Endodermal cell (in vitro differentiated cells): ENCODE data around the gene VAV2. TPM values are rescaled to one million over a fixed set of nuclear protein-coding genes. Genes with fewer than 3 reads are reported as not detected.

Source experiments
- DNase-seq: peaks from one replicate; pipeline ENCODE4 v3.0.0-alpha.2; 2017
- H3K27ac ChIP-seq: 2 replicates; pipeline ENCODE4 v1.5.1; 2013; ENCODE audit warnings: mild to moderate bottlenecking, low read depth, low read length, moderate library complexity
- H3K27me3 ChIP-seq: 2 replicates; pipeline ENCODE4 v1.6.1; 2013; ENCODE audit warnings: mild to moderate bottlenecking, low read length, moderate library complexity; ENCODE audit not compliant: insufficient read depth, control insufficient read depth, poor library complexity, severe bottlenecking
- H3K36me3 ChIP-seq: 2 replicates; pipeline ENCODE4 v1.7.0; 2013; ENCODE audit warnings: mild to moderate bottlenecking, low read length, moderate library complexity; ENCODE audit not compliant: control insufficient read depth, insufficient read depth
- H3K4me1 ChIP-seq: one replicate; pipeline ENCODE4 v1.7.0; 2013; ENCODE audit warnings: low read length; ENCODE audit not compliant: control insufficient read depth, insufficient read depth
- H3K4me3 ChIP-seq: 2 replicates; pipeline ENCODE4 v1.5.1; 2013; ENCODE audit warnings: mild to moderate bottlenecking, low read length, moderate library complexity
- H3K9ac ChIP-seq: 2 replicates; pipeline ENCODE4 v1.6.1; 2013; ENCODE audit warnings: mild to moderate bottlenecking, low read length, moderate library complexity; ENCODE audit not compliant: poor library complexity, severe bottlenecking; ENCODE audit errors: extremely low read depth
- H3K9me3 ChIP-seq: 2 replicates; pipeline ENCODE4 v1.6.1; 2013; ENCODE audit warnings: mild to moderate bottlenecking, low read length, moderate library complexity; ENCODE audit not compliant: control insufficient read depth
- H3K27ac Mint-ChIP-seq: 2 replicates; pipeline ENCODE4 v1.8.0; 2020; ENCODE audit warnings: mixed read lengths
- H3K27me3 Mint-ChIP-seq: 2 replicates; pipeline ENCODE4 v1.8.0; 2021; ENCODE audit warnings: mild to moderate bottlenecking, mixed read lengths; ENCODE audit not compliant: insufficient read depth
- H3K36me3 Mint-ChIP-seq: 2 replicates; pipeline ENCODE4 v1.8.0; 2020; ENCODE audit warnings: low read depth, mixed read lengths
- H3K4me1 Mint-ChIP-seq: 2 replicates; pipeline ENCODE4 v1.8.0; 2020; ENCODE audit warnings: mixed read lengths
- H3K4me3 Mint-ChIP-seq: 2 replicates; pipeline ENCODE4 v1.8.0; 2020; ENCODE audit warnings: mild to moderate bottlenecking, moderate library complexity, mixed read lengths
- H3K9me3 Mint-ChIP-seq: 2 replicates; pipeline ENCODE4 v1.8.0; 2020; ENCODE audit warnings: mild to moderate bottlenecking, mixed read lengths
- CTCF ChIP-seq: fragments of 200-600 bp; sonication (generic); conservative IDR thresholded peaks from 2 replicates; pipeline ENCODE4 v1.5.0; 2021; ENCODE audit warnings: antibody characterized with exemption, mild to moderate bottlenecking
- WGBS, 2 experiments: methylation state at CpG; one replicate each; pipeline versions ENCODE4 v1.1.5 to v1.1.7; 2013; ENCODE audit warnings: missing lambda C conversion rate in 2 of 2, mixed read lengths in 1 of 2; ENCODE audit not compliant: insufficient coverage in 1 of 2, insufficient read length in 1 of 2; 5-methylcytosine and 5-hydroxymethylcytosine counted together
- total RNA-seq, 2 donors: library from RNA; stranded (reverse); fragmentation: NEBNext Ultra II Directional in 1 of 2; extraction: Animal tissue kit (Norgen Biotek cat#: 25700) in 1 of 2; gene quantifications; 2 replicates in 1 of 2; 3 replicates in 1 of 2; pipeline ENCODE4 v1.2.1, GENCODE V29; 2021

The VAV2 gene
- total RNA-seq, 2 donors from 2014 or later: 29.8 to 35.9 TPM

GRCh38 chr9:133854048-133854447 is 138.1 kb downstream of the VAV2 start:
- Histone ChIP-seq H3K27ac (no peak overlapping the region), H3K9me3 (no peaks in the 10 kb centered on the region), H3K36me3 (peaks cover 3% of the 10 kb centered on the region), H3K9ac (no peak overlapping the region), H3K4me1 (no peaks in the 10 kb centered on the region), H3K27me3 (no peaks in the 10 kb centered on the region), H3K4me3 (no peak overlapping the region)
- Mint-ChIP-seq H3K27me3 (no peaks in the 10 kb centered on the region), H3K36me3 (peaks cover 15% of the 10 kb centered on the region), H3K27ac (peak overlapping the region; percentile 48), H3K4me3 (no peak overlapping the region), H3K9me3 (no peaks in the 10 kb centered on the region), H3K4me1 (no peaks in the 10 kb centered on the region)
- DNase-seq: no peak
- 95% methylated on average over 6 of the region's 6 CpGs; no CpG with 5 or more reads in 1 of the 2 experiments for WGBS, 2 experiments
- TF ChIP-seq CTCF: no peak

GRCh38 chr9:133853331-133853730 is 138.8 kb downstream of the VAV2 start:
- no peaks in the 10 kb centered on the region for H3K4me1 ChIP-seq
- Mint-ChIP-seq H3K27ac (no peak overlapping the region), H3K27me3 (no peaks in the 10 kb centered on the region), H3K36me3 (peaks cover 19% of the 10 kb centered on the region), H3K4me3 (no peak overlapping the region), H3K4me1 (no peaks in the 10 kb centered on the region), H3K9me3 (no peaks in the 10 kb centered on the region)
- no peak for TF ChIP-seq CTCF
- H3K9ac ChIP-seq: no peak overlapping the region
- H3K36me3 ChIP-seq: peaks cover 3% of the 10 kb centered on the region
- no peaks in the 10 kb centered on the region for H3K9me3 ChIP-seq
- no peaks in the 10 kb centered on the region for H3K27me3 ChIP-seq
- no peak overlapping the region for H3K27ac ChIP-seq
- DNase-seq: no peak
- 91 to 96% methylated on average over 2 to 7 of the region's 7 CpGs for WGBS, 2 experiments
- no peak overlapping the region for H3K4me3 ChIP-seq

GRCh38 chr9:133852431-133852830 is 139.7 kb downstream of the VAV2 start:
- Mint-ChIP-seq H3K36me3 (peaks cover 16% of the 10 kb centered on the region), H3K4me3 (no peak overlapping the region), H3K27me3 (no peaks in the 10 kb centered on the region), H3K27ac (no peak overlapping the region), H3K9me3 (no peaks in the 10 kb centered on the region), H3K4me1 (no peaks in the 10 kb centered on the region)
- Histone ChIP-seq H3K9ac (no peak overlapping the region), H3K4me3 (no peak overlapping the region), H3K9me3 (no peaks in the 10 kb centered on the region), H3K4me1 (no peaks in the 10 kb centered on the region), H3K27ac (no peak overlapping the region), H3K27me3 (no peaks in the 10 kb centered on the region), H3K36me3 (peaks cover 3% of the 10 kb centered on the region)
- no peak for DNase-seq
- 86 to 90% methylated on average over 6 of the region's 6 CpGs for WGBS, 2 experiments
- no peak for TF ChIP-seq CTCF
